ENCODE results near the gene FDCSP. TPM values are rescaled to one million over a fixed set of nuclear protein-coding genes. Genes with fewer than 3 reads are reported as not detected.
"Not testable (repeated sequence)": the region's sequence is repeated elsewhere in the genome, so short reads cannot be mapped to it uniquely, and the experiment has no call there.

Gene FDCSP
- total RNA-seq, result not detected
- long read RNA-seq, result 0 reads

DNA sequence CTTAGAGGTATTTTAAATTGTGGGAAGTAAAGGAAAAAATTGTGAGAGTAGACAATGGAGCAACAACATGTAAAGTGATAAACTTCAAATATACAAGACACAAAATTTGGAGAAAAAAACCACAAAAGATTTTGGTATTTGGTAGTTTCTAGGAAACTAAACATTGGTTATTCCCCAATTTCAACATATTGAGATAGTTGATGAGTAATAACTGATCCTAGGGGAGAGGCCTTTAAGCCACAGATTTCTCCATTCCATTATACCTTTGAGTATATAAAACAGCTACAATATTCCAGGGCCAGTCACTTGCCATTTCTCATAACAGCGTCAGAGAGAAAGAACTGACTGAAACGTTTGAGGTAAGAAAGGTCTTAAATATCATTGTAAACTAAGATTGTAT, at the start of gene FDCSP:
FDCSP (plus strand) TSS at position 301 of the 400 bp plus-strand sequence. CDS start 5,071 bp downstream, outside the sequence.
- ATAC-seq, result no peak

DNA sequence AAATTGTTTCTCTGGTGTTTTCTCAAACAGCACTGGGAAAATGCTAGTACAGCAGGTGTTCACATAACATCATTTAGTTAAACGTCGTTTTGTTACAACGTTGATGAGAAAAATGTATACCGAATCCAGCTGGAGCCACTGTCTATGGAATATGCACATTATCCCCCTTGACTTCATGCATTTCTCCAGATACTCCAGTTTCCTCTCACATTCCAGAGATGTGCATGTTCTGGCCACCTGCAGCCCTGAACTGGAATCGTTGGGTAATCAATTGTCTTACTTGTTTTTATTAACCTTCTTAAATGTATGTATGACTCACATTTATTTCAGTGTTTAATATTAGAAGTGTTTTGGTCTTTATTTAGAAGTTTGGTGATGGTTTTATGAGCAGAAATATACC, 48.8 kb upstream of the FDCSP start:
- intact Hi-C loops (cut with DNase I), result no loop called here
- ATAC-seq, result no peak

More for the DNA sequence above, at the start of gene FDCSP:
- no peak for DNase-seq
- intact Hi-C loops (cut with DNase I), result no loop called here

DNA sequence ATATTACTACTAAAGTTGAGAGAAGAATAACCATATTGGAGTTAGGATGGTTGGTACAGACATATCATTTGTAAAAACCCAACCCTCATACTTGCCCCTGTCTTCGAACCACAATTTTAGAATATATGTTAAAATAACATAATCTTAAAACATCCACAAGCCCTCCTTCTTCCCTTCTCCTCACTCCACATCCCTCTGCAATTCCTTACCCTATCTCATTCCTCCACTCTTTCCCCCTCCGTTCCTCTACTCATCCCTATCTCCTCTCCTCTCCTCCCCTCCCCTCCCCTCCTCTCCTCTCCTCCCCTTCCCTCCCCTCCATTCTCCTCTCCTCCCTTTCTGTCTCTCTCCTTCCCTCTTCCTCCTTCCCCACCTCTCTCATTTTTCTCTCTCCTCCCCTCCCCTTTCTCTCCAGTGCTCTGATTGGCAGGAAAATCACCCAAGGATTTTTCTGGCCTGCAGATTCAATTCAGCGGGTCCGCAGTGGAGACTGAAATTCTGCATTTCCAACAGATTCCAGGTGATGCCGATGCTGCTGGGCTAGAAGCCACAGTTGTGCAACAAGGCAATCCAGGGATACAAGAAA, 47.8 kb upstream of the FDCSP start:
- no peak for ATAC-seq
- no peak for DNase-seq
- intact Hi-C loops (cut with DNase I), result no loop called here

More for the DNA sequence above, 48.8 kb upstream of the FDCSP start:
- DNase-seq, result no peak

DNA sequence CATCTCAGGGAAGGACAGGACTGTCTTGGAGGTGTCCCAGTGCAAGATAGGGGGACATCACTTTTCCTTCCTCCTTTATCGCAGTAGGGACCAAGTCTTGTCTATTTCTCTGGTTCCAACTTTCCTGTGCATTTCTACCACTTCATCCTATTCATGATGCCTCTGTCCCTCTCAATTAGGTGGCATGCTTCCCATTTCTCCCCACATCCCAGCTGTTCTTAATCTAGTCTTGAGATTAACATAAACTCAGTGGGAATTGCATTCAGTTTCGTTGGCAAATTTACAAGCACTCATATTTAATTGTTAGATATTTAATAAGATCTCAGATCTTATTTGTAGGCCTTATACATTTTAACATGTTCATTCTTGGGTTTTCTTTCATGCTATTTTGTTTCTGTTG, 46.1 kb upstream of the FDCSP start:
- DNase-seq (no peak), ATAC-seq (no peak)
- intact Hi-C loops (cut with DNase I), result no loop called here

DNA sequence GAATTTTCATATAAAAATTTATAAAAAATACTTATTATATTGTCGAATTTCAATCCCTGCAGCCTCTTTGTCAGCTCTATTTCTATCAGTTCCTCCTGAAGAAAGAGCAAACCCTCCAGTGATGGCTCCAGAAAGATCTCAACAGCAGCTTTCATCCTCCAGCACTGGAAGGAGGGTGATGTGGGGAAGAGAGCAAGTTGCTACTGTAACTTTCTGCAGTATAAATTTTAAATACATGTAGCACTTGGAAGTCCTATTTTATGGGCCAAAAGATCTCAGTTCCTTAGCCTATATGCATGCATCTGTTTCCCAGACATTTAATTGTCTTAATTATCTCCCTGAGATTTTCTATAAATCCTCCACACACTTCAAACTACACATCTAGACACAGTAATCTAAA, 44.1 kb upstream of the FDCSP start:
- intact Hi-C loops (cut with DNase I), result no loop called here
- no peak for ATAC-seq

DNA sequence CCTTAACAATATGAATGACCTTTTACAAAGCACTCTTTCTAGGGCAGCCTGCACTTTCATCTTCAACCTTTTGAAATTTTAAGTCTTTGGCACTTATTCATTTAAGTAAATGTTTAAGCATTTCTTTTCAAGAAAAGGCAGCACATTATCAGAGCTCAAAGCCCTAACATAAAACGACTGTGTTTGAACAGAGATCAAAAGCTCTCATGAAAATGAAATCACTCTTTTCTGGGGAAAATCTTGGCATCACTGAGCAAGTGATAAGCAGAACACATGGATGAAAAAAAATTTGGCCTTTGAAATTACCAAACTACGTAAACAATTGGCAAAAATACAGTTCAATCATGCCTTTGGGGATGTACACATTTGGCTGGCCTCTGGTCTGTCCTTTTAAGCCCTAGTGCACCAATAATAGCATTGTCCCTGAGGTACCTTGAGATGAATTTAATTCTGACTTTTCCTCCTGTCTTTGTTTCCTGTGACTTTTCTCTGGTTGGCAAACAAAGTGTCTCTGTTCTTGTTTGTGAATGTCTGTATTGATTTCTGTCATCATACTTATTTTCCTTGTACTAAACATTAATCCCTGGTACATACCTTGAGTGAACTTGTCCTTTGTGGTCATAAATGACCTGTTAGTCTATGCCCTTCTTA, 43.3 kb upstream of the FDCSP start:
- DNase-seq (no peak), ATAC-seq (no peak)
- intact Hi-C loops (cut with DNase I), result no loop called here

More for the DNA sequence above, 44.1 kb upstream of the FDCSP start:
- no peak for DNase-seq

DNA sequence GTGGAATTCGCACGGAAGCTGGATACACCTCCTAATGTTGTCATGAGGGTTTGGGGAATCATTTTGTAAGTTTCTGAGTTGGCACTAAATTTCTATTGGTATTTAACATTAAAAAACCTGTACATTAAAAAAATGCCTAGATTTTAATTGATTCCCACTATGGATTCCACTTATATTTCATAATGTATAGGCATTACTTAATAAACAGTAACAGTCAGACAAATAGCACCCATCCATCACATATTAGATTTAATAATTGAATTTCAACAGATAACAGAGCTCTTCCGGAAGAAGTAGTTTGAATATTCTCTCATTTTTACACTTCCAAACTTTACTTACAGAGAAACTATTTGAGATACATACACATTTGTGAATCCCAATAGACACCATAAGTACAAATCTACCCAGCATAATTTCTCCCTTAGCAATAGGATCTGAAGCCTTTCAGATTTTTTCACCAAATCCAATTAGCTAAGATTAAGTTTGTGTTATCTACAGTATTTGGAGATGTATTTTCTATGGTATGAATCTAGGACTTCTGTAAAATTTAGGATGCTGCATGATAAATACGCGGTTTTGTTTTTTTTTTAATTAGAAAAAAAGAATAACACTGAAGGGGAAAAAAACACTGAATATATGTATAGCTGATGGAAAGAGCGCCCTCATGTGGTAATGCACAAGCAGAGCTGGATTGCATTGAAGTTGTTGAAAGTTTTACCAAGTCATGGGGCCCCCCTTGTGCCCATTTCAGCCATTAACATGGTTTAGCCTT, 42.6 kb upstream of the FDCSP start:
- intact Hi-C loops (cut with DNase I), result no loop called here
- ATAC-seq (no peak), DNase-seq (no peak)

DNA sequence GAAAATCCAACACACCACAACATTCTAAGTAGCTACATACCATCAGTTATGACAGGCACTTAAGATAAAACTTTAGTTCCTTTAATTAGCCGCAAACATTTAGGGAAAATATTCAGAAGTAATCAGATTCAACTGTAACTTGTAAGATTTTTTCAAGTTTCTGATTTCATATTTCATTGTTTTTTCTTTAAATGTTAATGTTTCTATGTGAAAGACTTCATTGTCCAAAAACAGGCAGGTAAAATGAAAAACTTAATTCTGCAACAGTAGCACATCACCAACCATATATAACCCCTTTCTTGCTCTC, 42.0 kb upstream of the FDCSP start:
- ATAC-seq (no peak), DNase-seq (no peak)
- intact Hi-C loops (cut with DNase I), result no loop called here

DNA sequence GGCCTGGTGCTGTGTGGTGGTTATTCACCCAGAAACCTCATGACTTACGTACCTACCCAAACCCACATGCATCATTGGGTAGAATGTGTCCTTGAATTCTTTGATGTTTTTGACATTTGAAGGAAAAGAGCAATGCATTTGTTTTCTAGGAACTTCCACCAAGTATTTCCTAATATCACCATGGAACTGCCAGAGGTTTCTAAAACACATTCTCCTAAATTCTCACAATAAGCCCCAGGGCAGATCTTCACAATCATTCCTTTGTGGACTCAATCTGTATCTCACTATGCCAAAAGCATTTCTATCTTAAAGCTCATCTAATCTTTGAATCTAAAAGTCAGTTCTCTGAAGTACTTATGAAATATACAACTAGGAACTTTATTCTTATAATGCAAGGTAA, 38.7 kb upstream of the FDCSP start:
- DNase-seq (no peak), ATAC-seq (no peak)
- intact Hi-C loops (cut with DNase I), result no loop called here

DNA sequence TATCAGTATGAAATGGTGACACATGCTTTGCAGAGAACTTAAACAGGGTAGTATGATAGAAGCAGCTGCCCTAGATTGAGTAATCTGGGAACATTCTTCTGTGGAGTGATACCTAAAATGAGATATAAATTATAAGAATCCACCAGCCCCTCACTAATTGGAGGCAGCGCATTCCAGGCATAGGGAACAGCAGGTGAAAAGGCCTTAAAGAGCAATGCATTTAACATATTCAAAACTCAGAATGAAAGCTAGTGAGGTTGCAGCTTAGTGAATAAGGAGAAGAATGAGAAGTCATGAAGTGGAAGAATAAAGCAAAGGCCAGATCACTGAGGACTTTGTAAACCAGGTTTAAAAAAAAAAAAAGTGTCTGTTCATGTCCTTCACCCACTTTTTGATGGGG, 35.3 kb upstream of the FDCSP start:
- intact Hi-C loops (cut with DNase I), result no loop called here
- DNase-seq, result no peak

DNA sequence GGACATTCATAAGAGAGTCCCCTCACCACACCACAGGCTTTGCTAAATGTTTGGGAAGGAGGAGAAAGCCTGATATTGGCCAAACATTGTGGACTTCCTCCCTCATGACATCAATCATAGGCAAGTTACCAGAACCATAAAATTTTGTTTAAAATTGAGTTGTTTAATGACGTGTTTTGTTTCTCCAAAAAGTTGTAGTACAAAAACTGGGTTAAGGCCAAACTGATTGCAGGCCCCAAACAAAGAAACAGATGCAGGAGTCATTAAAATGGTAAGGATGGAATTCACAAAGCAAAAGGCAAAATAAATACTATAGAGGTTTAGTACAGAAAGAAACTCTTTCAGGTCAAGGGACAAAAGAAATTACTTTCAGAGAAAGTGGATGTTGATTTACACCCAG, 34.3 kb upstream of the FDCSP start:
- DNase-seq (no peak), ATAC-seq (no peak)
- intact Hi-C loops (cut with DNase I), result no loop called here

More for the DNA sequence above, 35.3 kb upstream of the FDCSP start:
- no peak for ATAC-seq

DNA sequence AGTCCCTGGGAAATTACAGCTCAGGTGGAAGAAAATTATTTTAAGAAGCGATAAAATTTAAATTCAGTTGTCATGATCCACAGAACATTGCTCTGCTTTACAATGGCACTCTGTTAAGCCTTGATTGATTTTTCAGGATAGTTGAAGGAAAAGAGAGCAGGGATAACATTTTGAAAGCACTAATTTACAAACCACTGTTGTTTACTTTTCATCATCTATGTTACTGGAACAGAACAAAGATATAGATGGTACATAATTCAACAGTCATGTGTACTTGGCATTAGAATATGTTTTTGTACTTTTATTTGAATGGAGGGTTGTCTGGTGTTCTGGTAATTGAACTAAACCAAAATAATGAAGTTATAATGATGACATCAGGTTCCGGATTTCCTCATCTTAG, 33.0 kb upstream of the FDCSP start:
- ATAC-seq, result no peak
- DNase-seq, result no peak

DNA sequence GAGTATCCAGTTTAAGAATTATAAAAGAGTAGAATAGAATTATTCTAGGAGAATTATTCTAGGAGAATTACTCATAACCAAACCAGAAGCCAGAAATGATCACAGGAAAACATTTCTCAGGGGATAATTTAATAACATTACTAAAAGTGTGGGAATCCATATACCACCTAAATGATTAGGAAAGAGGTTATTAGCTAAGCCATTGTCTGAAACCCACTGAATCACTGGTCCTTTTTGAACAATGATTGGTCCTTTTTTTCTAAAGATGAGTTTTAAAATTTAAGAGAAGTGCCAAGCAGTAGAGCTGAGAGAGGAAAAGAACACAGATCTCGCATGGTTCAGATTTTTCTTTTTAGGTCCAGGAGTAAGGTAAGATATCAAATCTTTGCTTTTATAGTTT, 30.5 kb upstream of the FDCSP start, which contains the start of gene ODAM:
ODAM (plus strand) TSS at position 301 of the 400 bp plus-strand sequence. CDS start 819 bp downstream, outside the sequence.
- DNase-seq, result no peak
- ATAC-seq, result no peak
- intact Hi-C loops (cut with DNase I), result no loop called here

More for the DNA sequence above, 33.0 kb upstream of the FDCSP start:
- intact Hi-C loops (cut with DNase I), result no loop called here

DNA sequence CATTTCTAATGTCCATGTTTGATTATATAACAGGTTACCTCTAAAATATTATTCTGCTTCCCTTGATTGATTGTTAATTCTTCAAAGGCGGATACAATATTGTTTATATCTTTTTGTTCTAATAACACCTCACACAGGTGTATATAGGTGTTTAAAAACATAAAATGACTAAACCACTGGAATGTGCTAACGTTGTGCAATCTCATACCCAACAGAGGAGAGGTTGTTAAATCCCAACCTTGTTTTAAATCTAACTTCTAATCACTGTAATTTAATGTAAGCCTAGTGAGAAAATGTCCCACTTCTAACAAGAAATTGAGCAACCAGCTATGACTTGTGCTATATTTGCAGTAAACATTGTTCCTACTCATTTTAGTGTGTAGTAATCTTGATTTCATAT, 29.1 kb upstream of the FDCSP start:
- ATAC-seq, result no peak
- intact Hi-C loops (cut with DNase I), result no loop called here
- no peak for DNase-seq

DNA sequence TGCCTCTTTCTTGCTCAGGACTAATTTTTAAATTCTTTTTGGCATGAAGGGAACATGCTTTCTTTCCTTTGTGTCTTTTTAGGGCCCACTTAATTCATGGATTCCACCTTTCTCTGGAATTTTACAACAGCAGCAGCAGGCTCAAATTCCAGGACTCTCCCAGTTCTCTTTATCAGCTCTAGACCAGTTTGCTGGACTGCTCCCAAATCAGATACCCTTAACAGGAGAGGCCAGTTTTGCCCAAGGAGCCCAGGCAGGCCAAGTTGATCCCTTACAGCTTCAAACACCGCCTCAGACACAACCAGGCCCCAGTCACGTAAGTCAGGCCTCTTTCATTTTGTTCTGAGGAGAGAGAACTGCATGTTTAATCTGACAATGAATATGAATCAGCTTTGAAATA, 28.1 kb upstream of the FDCSP start:
- ATAC-seq (no peak), DNase-seq (no peak)
- intact Hi-C loops (cut with DNase I), result no loop called here

DNA sequence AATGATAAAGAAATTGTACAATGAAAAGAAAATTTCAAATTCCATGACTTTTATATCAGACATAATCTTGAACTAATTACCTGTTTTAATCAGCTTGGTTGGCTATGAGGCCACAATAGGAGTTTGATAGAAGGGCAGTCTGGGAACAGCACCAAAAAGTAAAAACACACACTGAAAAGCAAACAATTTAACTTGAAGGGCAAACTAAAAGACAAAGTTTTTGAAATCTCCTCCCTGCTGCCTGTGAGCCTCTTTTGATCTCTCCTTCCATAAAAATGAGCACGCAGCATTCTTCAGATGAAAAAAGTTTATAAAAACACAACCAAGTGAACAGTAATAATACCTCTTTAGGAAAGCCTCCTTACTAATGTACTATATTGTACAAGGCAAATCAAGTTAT, 22.3 kb upstream of the FDCSP start:
- DNase-seq (no peak), ATAC-seq (no peak)
- intact Hi-C loops (cut with DNase I), result no loop called here

DNA sequence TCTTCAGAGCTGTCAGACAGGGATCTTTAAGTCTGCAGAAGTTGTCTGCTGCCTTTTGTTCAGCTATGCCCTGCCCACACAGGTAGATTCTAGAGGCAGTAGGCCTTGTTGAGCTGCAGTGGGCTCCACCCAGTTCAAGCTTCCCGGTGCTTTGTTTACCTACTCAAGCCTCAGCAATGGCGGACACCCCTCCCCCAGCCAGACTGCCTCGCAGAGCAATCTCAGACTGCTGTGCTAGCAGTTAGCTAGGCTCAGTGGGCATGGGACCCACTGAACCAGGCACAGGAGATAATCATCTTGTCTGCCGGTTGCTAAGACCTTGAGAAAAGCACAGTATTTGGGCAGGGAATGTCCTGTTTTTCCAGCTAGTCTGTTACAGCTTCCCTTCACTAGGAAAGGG, 13.2 kb upstream of the FDCSP start:
- ATAC-seq; intact Hi-C loops (cut with DNase I): not testable (repeated sequence)

DNA sequence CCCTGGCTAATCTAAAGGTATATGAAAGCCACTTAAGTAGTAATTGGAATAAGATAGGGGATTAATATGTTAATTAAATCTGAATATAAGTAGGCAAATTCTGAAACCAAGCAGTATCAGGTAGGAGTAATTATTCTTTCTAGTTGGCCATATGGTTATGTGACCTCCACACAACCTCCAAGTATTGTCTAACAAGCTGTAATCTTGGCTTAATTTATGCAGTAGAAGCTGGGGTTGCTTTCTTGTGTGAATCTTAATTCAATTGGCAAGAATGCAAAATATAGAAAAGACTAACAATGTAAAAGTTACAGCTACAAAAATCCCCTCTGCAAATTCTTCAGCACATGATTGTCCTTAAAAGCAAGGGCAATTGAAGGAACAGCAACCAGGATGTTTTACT, 9.8 kb upstream of the FDCSP start:
- ATAC-seq; DNase-seq; intact Hi-C loops (cut with DNase I): not testable (repeated sequence)

More for the DNA sequence above, 13.2 kb upstream of the FDCSP start:
- not testable (repeated sequence) for DNase-seq

DNA sequence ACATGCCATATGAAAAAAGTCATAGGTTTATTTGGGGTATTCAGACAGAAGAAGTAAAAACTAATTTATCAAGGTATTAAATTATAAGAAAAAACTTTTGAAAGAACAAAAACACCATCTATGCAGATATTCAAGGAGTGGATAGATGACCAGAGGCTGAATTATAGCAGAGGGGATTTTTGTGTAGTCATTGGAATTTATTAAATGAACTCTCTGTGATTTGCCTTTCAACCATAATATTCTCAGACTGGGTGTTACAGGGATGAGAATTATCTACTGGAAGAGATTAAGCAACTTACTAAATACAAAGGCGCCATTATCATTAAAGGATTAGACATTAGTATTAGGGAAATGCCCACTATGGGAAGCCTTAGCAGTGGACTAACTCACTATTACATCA, 9.4 kb upstream of the FDCSP start:
- intact Hi-C loops (cut with DNase I); ATAC-seq; DNase-seq: not testable (repeated sequence)

DNA sequence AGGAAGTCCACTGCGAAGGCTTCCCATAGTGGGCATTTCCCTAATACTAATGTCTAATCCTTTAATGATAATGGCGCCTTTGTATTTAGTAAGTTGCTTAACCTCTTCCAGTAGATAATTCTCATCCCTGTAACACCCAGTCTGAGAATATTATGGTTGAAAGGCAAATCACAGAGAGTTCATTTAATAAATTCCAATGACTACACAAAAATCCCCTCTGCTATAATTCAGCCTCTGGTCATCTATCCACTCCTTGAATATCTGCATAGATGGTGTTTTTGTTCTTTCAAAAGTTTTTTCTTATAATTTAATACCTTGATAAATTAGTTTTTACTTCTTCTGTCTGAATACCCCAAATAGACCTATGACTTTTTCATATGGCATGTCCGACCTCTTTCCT, 4.5 kb upstream of the FDCSP start:
- DNase-seq; ATAC-seq; intact Hi-C loops (cut with DNase I): not testable (repeated sequence)

Data from left cardiac atrium (tissue), 4 donors.